COLO668 (cell line): ENCODE data around the gene WDR33.
"Not testable (repeated sequence)": the region's sequence is repeated elsewhere in the genome, so short reads cannot be mapped to it uniquely, and the experiment has no call there.

Source experiments
- DNase-seq: peaks from one replicate; lab custom pipeline; 2025; ENCODE audit not compliant: unreplicated experiment; lab: John Stamatoyannopoulos, UW

The WDR33 gene

GRCh38 chr2:127811397-127812321, 688 bp upstream of the WDR33 start:
- DNase-seq = no peak

- no peak for DNase-seq
Measured at GRCh38 chr2:127810156-127810618, 784 bp downstream of the WDR33 start.

- no peak for DNase-seq
Measured at GRCh38 chr2:127807678-127808353, 3.2 kb downstream of the WDR33 start.

- DNase-seq = not testable (repeated sequence)
Measured at GRCh38 chr2:127806860-127807259, 4.1 kb downstream of the WDR33 start.

GRCh38 chr2:127805491-127805890, 5.5 kb downstream of the WDR33 start:
- DNase-seq = no peak

- no peak for DNase-seq
Measured at GRCh38 chr2:127799926-127800325, 11.0 kb downstream of the WDR33 start.

- no peak for DNase-seq
Measured at GRCh38 chr2:127796389-127796788, 14.6 kb downstream of the WDR33 start.

GRCh38 chr2:127794901-127795300, 16.1 kb downstream of the WDR33 start:
- DNase-seq = not testable (repeated sequence)

- no peak for DNase-seq
Measured at GRCh38 chr2:127792805-127793204, 18.2 kb downstream of the WDR33 start.

- DNase-seq = no peak
Measured at GRCh38 chr2:127790694-127791529, 20.1 kb downstream of the WDR33 start.

GRCh38 chr2:127786048-127786809, 24.7 kb downstream of the WDR33 start:
- no peak for DNase-seq

GRCh38 chr2:127784965-127785518, 25.9 kb downstream of the WDR33 start:
- no peak for DNase-seq

- no peak for DNase-seq
Measured at GRCh38 chr2:127783101-127783500, 27.9 kb downstream of the WDR33 start.

- no peak for DNase-seq
Measured at GRCh38 chr2:127778850-127779249, 32.1 kb downstream of the WDR33 start.

- DNase-seq = no peak
Measured at GRCh38 chr2:127778447-127778846, 32.5 kb downstream of the WDR33 start.

GRCh38 chr2:127776122-127776780, 34.7 kb downstream of the WDR33 start:
- DNase-seq = no peak

GRCh38 chr2:127771756-127772155, 39.2 kb downstream of the WDR33 start:
- DNase-seq = no peak

GRCh38 chr2:127770973-127771735, 39.8 kb downstream of the WDR33 start:
- no peak for DNase-seq

GRCh38 chr2:127770534-127770933, 40.4 kb downstream of the WDR33 start:
- not testable (repeated sequence) for DNase-seq
